Pancreas (tissue), 10 donors: ENCODE results near the gene GMIP. TPM values are rescaled to one million over a fixed set of nuclear protein-coding genes. Genes with fewer than 3 reads are reported as not detected.

ENCODE experiments used
- ATAC-seq, 4 donors: fragments of 200-7000 bp; cut with Tn5 transposase; one replicate each; pipeline versions ENCODE4 v1.8.0 to v1.9.1; 2020; ENCODE audit warnings: mild to moderate bottlenecking in 4 of 4, moderate library complexity in 4 of 4
- DNase-seq, 6 donors: peaks; one replicate each; pipeline ENCODE4 v3.0.0-alpha.2; 2020
- FAIRE-seq: peaks from 2 replicates; lab custom pipeline; 2012; peaks lifted over from hg19 to GRCh38; lab: Jason Lieb, UNC
- H3K27ac ChIP-seq, 4 donors: fragments of 200-600 bp; sonication (generic); 1 replicate in 3 of 4; 2 replicates in 1 of 4; pipeline versions ENCODE4 v1.5.0 to v1.8.0; 2020
- H3K27me3 ChIP-seq, 4 donors: fragments of 200-600 bp; one replicate each; pipeline ENCODE4 v1.8.0; 2021
- H3K36me3 ChIP-seq, 3 donors: fragments of 200-600 bp; sonication (generic) in 1 of 3; one replicate each; pipeline versions ENCODE4 v1.5.0 to v1.8.0; 2020 to 2021
- H3K4me1 ChIP-seq, 3 donors: fragments of 200-600 bp; one replicate each; pipeline ENCODE4 v1.8.0; 2021
- H3K4me3 ChIP-seq, 4 donors: fragments of 200-600 bp; sonication (generic) in 2 of 4; one replicate each; pipeline versions ENCODE4 v1.5.0 to v1.8.0; 2020 to 2021
- H3K9me3 ChIP-seq, 4 donors: fragments of 200-600 bp; one replicate each; pipeline ENCODE4 v1.8.0; 2021
- WGBS, 2 donors: extraction: QIAGEN DNeasy Blood & Tissue Kit; methylation state at CpG; one replicate each; pipeline ENCODE4 v1.1.7; 2013; 5-methylcytosine and 5-hydroxymethylcytosine counted together
- intact Hi-C, 3 donors: fragments of 100-400 bp; cut with DNase I; formaldehyde crosslinking; loops; one replicate each; pipeline versions ENCODE4 v1.11.1 to v1.14.2; 2022
- polyA plus RNA-seq, 2 donors: library from polyadenylated mRNA; stranded (reverse); fragments of 200-250 nt; gene quantifications; one replicate each; pipeline ENCODE4 v1.2.3, GENCODE V29; 2013
- total RNA-seq, 6 donors: library from RNA; stranded (reverse); fragmentation: NEBNext Ultra II Directional in 4 of 6; extraction: Animal tissue kit (Norgen Biotek cat#: 25700) in 4 of 6; gene quantifications; one replicate each; pipeline versions ENCODE4 v1.2.1 to v1.2.4, GENCODE V29; 2021 to 2023
- TF ChIP-seq, protein P1 (sequence below), 4 donors: fragments of 200-600 bp; sonication (generic) in 3 of 4; IDR thresholded peaks; one replicate each; pipeline versions ENCODE4 v1.5.0 to v1.8.0; 2021; ENCODE audit warnings: antibody characterized with exemption in 4 of 4
- donor health status: healthy with polysubstance abuse.
- donor health status: DM: no; HTN: no; CAD: no; lungs with moderate emphysema.
- donor health status: DM: no; HTN: no; CAD: no.
- donor health status: control.
- donor health status: control.
- donor health status: Bipolar disorder and iron deficiency.
- donor health status: DM: yes; HTN: yes; CAD: no.
- donor health status: DM: no; HTN: no; CAD: no.
- donor health status: DM: no; HTN: no; CAD: no.
- donor health status: DM: yes; HTN: yes; CAD: no.

GMIP gene
- total and polyA plus RNA-seq, 8 donors, result 3.5 to 16.4 (median 6.6) TPM

DNA sequence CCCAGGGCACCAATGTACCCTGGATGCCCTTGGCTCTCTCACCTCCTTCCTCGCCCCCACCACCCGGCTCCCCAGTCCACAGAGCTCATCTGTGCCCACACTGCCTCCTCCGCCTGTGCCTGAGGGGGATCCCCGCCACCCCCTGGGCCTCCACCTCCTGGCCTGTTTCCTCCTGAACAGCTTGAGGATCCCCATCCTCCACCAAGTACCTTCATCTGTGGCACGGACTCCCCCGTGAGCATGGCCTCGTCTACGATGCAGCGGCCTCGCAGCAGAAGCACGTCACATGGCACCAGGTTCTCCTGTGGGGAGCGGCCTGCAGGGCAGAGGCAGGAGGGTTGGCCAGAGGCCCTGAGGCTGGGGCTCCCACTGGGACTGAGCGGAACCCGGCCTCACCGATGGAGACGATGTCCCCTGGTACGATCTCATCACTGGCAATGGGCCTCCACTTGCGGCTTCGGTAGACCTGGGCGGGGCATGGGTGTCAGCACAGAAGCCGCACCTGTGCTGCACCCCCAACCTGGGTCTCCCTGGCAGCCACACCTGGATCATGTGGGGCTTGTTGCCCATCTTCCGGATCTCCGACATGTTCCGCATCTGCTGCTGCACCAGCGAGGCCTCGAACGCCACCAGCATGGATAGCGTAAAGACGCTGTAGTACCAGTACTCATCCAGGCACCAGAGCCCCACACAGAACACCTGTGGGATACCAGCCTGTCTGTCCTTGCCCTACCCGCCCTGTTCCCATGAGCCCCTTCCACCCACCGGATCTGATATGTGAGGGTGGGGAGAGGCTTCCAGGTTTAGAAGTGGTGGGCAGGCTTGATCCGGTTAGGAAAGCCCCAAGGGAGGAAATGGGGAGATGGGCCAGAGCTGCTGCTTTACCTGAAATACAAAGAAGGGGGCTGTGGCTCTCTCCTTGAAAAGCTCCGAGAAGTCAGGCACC, 13.3 kb upstream of the GMIP start:
- no peak for FAIRE-seq
- 95 to 97% methylated on average over 33 of the region's 33 CpGs for WGBS, 2 donors
- no peak for ATAC-seq
- TF ChIP-seq, protein P1, sequence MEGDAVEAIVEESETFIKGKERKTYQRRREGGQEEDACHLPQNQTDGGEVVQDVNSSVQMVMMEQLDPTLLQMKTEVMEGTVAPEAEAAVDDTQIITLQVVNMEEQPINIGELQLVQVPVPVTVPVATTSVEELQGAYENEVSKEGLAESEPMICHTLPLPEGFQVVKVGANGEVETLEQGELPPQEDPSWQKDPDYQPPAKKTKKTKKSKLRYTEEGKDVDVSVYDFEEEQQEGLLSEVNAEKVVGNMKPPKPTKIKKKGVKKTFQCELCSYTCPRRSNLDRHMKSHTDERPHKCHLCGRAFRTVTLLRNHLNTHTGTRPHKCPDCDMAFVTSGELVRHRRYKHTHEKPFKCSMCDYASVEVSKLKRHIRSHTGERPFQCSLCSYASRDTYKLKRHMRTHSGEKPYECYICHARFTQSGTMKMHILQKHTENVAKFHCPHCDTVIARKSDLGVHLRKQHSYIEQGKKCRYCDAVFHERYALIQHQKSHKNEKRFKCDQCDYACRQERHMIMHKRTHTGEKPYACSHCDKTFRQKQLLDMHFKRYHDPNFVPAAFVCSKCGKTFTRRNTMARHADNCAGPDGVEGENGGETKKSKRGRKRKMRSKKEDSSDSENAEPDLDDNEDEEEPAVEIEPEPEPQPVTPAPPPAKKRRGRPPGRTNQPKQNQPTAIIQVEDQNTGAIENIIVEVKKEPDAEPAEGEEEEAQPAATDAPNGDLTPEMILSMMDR (IDR thresholded peaks at IDR 0.05), result no peak
- H3K4me1 ChIP-seq, result peaks cover 0 to 4% (median 0%) of the 10 kb centered on the region in 3 donors
- DNase-seq, result peak in 2 of 6 donors; percentile 9 to 71
- H3K9me3 ChIP-seq, result no peaks in the 10 kb centered on the region
- peaks cover 13 to 75% (median 49%) of the 10 kb centered on the region in 3 donors for H3K36me3 ChIP-seq
- H3K27ac ChIP-seq, result no peak overlapping the region
- intact Hi-C loops, result no loop called here
- H3K4me3 ChIP-seq, result no peak overlapping the region
- H3K27me3 ChIP-seq, result no peaks in the 10 kb centered on the region

DNA sequence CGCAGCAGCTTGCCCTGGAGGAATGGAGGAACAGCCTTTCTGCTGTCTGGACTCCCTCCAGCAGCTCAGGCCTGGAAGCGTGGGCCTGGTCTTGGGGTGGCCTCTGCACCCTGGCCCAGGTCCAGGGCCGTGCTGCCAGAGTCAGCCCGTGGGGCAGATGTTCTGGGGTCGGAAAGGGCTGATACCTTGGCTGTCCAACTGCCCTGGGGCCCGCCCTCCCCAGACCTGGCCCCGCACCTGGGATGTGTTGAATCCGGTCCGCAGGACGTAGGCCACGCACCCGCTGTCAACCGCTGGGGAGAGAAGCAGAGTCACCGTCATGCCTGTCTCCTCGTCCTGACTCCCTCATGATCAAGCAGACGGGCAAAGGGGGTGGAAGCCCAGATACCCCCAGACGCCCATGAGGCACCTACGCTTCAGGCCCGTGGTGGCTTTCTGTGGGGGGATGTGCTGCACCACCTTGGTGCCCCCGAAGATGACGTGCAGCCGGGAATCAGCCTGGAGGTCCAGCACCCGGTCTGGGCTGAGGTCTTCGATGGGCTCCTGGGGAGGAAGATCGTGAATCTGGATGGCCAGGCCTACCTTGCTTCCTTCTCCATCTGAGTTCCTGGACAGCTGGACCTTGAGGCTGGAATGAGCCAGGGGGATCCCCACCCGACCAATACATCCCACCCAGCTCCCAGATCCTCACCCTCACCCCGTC, 12.3 kb upstream of the GMIP start:
- no peak for FAIRE-seq
- no peak overlapping the region for H3K4me3 ChIP-seq
- H3K9me3 ChIP-seq, result no peaks in the 10 kb centered on the region
- TF ChIP-seq, protein P1 (IDR thresholded peaks at IDR 0.05), result no peak
- peak in 1 of 6 donors; percentile 72 for DNase-seq
- WGBS, 2 donors, result 92 to 93% methylated on average over 27 of the region's 27 CpGs
- H3K27me3 ChIP-seq, result no peaks in the 10 kb centered on the region
- intact Hi-C loops, result no loop called here
- ATAC-seq, result no peak
- no peak overlapping the region for H3K27ac ChIP-seq
- peaks cover 13 to 85% (median 57%) of the 10 kb centered on the region in 3 donors for H3K36me3 ChIP-seq
- H3K4me1 ChIP-seq, result no peaks in the 10 kb centered on the region

DNA sequence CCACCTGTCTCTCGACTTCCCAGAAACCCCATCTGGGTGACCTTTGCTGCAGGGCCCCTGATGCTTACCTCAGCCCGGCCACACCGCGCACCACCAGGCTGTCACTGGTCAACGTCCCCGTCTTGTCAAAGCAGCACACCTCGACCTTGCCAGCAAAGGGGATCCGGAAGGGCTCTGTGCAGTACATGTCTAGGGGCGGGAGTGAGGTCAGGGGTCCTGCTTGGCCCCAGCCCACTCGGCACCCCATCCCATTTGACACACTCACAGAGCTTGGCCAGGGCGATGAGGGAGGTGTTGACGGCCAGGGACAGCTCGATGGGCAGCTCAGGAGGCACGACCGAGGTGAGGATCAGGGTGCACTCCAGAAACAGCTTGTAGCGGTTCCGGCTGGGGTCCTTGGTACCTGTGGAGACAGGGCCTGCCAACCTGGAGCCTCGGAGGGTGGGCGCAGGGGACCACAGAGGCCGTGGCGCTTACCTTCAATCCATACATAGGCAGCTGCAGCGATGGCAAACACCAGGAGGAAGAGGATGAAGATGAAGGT, 11.7 kb upstream of the GMIP start:
- Histone ChIP-seq H3K4me3 (no peak overlapping the region), H3K27me3 (no peaks in the 10 kb centered on the region), H3K4me1 (no peaks in the 10 kb centered on the region), H3K27ac (no peak overlapping the region), H3K36me3 (peaks cover 13 to 90% (median 60%) of the 10 kb centered on the region in 3 donors), H3K9me3 (no peaks in the 10 kb centered on the region)
- peak in 1 of 6 donors; percentile 69 for DNase-seq
- TF ChIP-seq, protein P1 (IDR thresholded peaks at IDR 0.05), result no peak
- no peak for ATAC-seq
- FAIRE-seq, result no peak
- intact Hi-C loops, result no loop called here
- WGBS, 2 donors, result 93 to 97% methylated on average over 22 of the region's 22 CpGs

DNA sequence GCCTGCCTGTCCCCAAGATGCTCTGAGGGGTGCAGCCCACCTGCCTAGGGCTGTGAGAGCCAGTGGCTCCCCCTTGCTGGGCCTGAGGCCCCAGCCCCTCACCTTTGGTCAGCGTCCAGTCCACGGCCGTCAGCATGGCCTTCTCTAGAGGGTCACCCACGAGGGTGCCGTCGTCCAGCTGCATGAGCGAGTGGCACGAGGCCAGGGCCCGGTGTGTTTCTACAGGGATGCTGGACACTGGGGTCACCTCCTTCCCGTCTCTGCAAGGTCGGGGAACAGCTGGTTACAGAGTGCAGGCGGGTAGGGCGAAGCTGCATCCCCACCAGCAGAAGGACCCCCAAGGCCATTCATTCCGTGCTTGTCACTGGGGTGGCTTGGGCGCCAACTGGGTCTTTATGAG, 11.0 kb upstream of the GMIP start:
- Histone ChIP-seq H3K9me3 (no peaks in the 10 kb centered on the region), H3K27ac (no peak overlapping the region), H3K27me3 (no peaks in the 10 kb centered on the region), H3K4me3 (no peak overlapping the region), H3K4me1 (no peaks in the 10 kb centered on the region), H3K36me3 (peaks cover 13 to 89% (median 60%) of the 10 kb centered on the region in 3 donors)
- WGBS, 2 donors, result 93% methylated on average over 15 of the region's 15 CpGs
- ATAC-seq (no peak), FAIRE-seq (no peak), DNase-seq (no peak)
- intact Hi-C loops, result no loop called here
- TF ChIP-seq, protein P1 (IDR thresholded peaks at IDR 0.05), result no peak
